HG02938 (cell line): ENCODE results near the gene AOC3.
"Not testable (repeated sequence)": the region's sequence is repeated elsewhere in the genome, so short reads cannot be mapped to it uniquely, and the experiment has no call there.

Source experiments
- ATAC-seq: cut with Tn5 transposase; IDR thresholded peaks from one replicate; pipeline ENCODE4 v1.9.1; 2021; ENCODE audit warnings: mild to moderate bottlenecking, moderate library complexity; ENCODE audit not compliant: unreplicated experiment

AOC3 gene

GRCh38 chr17:42866216-42866615 is 15.2 kb downstream of the AOC3 start:
- no peak for ATAC-seq

GRCh38 chr17:42866631-42867575 is 15.9 kb downstream of the AOC3 start:
- no peak for ATAC-seq

GRCh38 chr17:42867694-42868261 is 16.8 kb downstream of the AOC3 start:
- ATAC-seq: not testable (repeated sequence)

GRCh38 chr17:42868338-42868737 is 17.3 kb downstream of the AOC3 start:
- no peak for ATAC-seq

- no peak for ATAC-seq
Measured at GRCh38 chr17:42871647-42872046, 20.6 kb downstream of the AOC3 start.

- ATAC-seq: no peak
Measured at GRCh38 chr17:42872251-42872965, 21.4 kb downstream of the AOC3 start.

GRCh38 chr17:42873315-42873714 is 22.3 kb downstream of the AOC3 start:
- no peak for ATAC-seq

- ATAC-seq: not testable (repeated sequence)
Measured at GRCh38 chr17:42873932-42874695, 23.1 kb downstream of the AOC3 start.

- ATAC-seq: no peak
Measured at GRCh38 chr17:42877037-42877436, 26.0 kb downstream of the AOC3 start.

GRCh38 chr17:42878123-42878880 is 27.3 kb downstream of the AOC3 start:
- no peak for ATAC-seq

- no peak for ATAC-seq
Measured at GRCh38 chr17:42878924-42879595, 28.1 kb downstream of the AOC3 start.

GRCh38 chr17:42879596-42879985 is 28.6 kb downstream of the AOC3 start:
- ATAC-seq: no peak

- no peak for ATAC-seq
Measured at GRCh38 chr17:42880776-42881310, 29.8 kb downstream of the AOC3 start.

- not testable (repeated sequence) for ATAC-seq
Measured at GRCh38 chr17:42881706-42882105, 30.7 kb downstream of the AOC3 start.

- ATAC-seq: no peak
Measured at GRCh38 chr17:42882166-42882565, 31.2 kb downstream of the AOC3 start.

- no peak for ATAC-seq
Measured at GRCh38 chr17:42883802-42884558, 33.0 kb downstream of the AOC3 start.

- ATAC-seq: not testable (repeated sequence)
Measured at GRCh38 chr17:42885806-42886205, 34.8 kb downstream of the AOC3 start.

GRCh38 chr17:42886283-42887176 is 35.5 kb downstream of the AOC3 start:
- ATAC-seq: no peak
